Measurements from ENCODE around the gene SORBS2.
"Not testable (repeated sequence)": the region's sequence is repeated elsewhere in the genome, so short reads cannot be mapped to it uniquely, and the experiment has no call there.

The SORBS2 gene, protein sequence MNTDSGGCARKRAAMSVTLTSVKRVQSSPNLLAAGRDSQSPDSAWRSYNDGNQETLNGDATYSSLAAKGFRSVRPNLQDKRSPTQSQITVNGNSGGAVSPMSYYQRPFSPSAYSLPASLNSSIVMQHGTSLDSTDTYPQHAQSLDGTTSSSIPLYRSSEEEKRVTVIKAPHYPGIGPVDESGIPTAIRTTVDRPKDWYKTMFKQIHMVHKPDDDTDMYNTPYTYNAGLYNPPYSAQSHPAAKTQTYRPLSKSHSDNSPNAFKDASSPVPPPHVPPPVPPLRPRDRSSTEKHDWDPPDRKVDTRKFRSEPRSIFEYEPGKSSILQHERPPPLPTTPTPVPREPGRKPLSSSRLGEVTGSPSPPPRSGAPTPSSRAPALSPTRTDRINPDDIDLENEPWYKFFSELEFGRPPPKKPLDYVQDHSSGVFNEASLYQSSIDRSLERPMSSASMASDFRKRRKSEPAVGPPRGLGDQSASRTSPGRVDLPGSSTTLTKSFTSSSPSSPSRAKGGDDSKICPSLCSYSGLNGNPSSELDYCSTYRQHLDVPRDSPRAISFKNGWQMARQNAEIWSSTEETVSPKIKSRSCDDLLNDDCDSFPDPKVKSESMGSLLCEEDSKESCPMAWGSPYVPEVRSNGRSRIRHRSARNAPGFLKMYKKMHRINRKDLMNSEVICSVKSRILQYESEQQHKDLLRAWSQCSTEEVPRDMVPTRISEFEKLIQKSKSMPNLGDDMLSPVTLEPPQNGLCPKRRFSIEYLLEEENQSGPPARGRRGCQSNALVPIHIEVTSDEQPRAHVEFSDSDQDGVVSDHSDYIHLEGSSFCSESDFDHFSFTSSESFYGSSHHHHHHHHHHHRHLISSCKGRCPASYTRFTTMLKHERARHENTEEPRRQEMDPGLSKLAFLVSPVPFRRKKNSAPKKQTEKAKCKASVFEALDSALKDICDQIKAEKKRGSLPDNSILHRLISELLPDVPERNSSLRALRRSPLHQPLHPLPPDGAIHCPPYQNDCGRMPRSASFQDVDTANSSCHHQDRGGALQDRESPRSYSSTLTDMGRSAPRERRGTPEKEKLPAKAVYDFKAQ (N-terminal part only)

DNA sequence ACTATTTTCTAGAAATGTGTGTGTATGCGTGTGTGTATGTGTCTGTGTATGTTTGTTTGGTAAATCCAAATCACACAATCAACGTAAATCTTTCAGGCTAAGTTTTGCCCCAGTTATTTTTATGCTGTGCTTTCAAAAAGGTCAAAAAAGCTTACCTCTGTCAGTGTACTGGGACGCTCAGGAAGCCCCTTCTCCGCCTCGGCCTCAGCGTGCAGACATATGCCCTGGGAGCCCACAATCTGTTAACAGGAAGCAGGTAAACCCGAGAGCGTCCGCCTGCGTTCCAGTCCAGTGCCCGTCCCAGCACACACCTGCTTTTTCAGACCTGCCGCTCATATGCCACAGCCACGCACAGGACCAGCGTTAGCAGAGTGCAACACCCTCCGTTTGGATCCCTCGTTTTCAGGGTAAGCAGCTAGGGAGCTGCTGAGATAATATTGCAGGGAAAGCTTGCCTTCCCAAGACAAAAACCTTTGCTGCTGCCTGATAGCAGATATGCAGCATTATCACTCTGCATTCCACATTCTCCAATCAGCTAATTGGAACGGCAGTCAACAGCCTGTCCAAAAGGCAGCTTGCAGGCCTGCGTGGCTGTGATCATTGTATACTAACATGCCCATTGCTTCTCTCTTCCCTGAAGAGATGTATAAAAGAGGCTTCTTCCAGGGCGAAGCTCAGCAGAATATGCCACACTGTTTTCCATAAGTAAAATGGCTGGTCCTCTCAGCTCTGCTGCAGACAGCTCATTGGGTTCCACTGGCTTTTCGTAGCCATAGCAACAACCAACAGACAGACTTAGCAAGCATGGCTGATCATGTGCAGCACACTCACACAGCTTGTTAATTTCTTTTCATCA, at the start of gene SORBS2:
Gene SORBS2, minus strand, starts transcription at position 686 of the 856 bp plus-strand sequence. CDS start 121,623 bp downstream, outside the sequence.
- in situ Hi-C loops (cut with MboI; ENCODE audit: low sequenced_read_pairs): no loop called here

DNA sequence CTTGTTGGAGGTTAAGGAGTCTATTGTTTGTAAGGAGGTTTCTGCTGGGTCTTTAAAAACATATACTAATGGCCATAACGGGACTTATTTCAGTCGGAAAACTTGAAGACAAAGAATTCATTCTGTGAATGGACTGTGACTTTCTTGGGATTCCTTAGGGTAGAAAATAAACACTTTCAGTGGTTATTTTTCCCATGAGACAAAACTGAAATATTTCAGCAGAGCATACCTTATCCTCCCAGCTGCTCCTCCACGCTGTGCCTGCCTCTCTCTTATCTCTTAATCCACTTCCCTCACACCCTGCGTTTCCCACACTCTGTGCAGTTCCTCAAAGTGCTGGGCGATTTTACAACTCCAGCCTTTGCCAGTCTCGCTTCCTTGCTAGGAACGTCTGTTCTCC, 47.1 kb upstream of the SORBS2 start:
- in situ Hi-C loops (cut with MboI; ENCODE audit: low sequenced_read_pairs): no loop called here

DNA sequence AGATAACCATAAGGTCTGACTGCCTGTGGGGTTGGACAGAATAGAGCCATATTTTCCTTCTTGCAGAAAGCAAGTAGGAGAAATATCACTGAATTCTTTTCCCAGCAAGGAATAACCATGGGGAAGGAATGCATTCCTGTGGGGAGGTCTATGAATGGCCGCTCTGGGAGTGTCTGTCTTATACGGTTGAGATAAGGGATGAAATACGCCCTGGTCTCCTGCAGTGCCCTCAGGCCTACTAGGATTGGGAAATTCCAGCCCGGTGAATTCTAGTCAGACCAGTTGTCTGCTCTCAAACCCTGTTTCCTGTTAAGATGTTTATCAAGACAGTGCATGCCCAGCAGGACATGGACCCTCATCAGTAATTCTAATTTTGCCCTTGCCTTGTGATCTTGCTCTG, 45.6 kb upstream of the SORBS2 start:
- in situ Hi-C loops (cut with MboI; ENCODE audit: low sequenced_read_pairs): not testable (repeated sequence)

DNA sequence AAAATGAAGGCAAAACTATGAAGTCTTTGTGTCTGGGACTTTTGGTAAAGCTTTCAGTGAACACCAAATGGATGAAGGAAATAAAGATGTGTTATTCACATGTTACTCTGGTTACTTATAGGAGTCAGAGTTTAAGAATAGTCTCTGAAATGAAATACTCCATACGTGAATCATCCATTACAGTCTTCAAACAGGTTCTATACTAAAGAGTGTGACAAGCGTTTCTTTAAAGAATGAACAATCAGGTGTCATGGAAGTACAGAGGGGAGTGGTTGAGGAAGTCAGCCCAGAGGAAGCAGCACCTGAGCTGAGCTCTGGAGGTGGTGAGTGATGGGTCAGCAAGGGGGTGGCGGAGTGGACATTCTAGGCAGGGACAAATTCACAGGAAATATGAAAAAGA, 41.8 kb upstream of the SORBS2 start:
- in situ Hi-C loops (cut with MboI; ENCODE audit: low sequenced_read_pairs): no loop called here

DNA sequence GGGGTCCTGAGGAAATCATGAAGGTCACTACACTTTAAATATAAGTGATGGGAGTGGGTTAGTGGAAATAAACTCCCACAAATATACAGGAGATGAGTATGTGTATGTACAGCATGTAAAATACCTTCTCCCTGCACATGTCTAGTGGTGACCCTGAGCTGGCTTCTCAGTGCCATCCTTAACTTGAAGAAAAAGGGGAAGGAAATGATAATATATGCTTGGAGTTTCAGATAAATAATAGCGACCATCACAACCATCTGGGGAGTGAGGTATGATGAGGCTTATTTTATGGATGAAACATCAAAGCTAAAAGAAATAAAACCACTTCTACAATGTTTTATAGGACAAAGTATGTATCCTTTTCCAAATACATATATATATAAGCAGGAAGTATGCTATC, 41.0 kb upstream of the SORBS2 start:
- in situ Hi-C loops (cut with MboI; ENCODE audit: low sequenced_read_pairs): no loop called here

DNA sequence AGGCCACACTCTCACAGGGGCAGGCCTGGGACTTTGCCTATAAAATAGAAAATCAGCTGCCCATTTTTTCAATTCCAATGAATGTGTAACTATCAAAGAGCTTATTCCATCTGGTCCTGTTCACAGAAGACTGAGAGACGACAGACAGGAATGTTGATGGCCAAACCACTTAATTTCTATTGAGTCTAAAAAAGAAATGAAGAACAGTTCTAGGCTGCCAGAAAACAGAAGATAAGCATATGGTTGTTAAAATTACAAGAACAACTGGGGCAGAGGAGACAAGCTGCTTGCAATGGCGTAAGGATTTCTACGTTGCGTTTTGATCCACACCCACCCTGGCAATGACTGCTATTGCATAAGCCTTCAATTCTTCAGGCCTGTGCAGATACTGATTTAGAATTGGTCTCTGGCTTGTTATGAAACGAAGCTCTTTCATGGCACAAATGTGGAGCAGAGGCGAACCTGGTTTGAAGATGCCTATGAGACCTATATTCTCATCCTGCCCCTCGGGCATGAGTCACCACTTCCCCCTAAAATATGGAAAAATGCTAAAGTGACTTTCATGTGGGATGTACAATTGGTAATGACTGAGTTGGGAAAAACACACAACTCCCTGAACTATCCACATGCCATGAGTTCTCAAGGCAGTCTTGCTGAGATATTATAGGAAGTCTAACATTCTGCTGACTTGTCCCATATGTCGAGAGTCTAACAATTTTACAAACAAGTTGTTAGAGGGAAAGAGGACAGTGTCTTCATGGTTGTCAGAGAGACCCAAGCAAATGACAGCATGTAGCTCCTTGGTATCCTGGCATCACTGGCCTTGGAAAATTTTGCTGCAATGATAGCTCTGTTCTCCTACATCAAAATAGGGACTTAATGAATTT, 37.9 kb upstream of the SORBS2 start:
- in situ Hi-C loops (cut with MboI; ENCODE audit: low sequenced_read_pairs): no loop called here

DNA sequence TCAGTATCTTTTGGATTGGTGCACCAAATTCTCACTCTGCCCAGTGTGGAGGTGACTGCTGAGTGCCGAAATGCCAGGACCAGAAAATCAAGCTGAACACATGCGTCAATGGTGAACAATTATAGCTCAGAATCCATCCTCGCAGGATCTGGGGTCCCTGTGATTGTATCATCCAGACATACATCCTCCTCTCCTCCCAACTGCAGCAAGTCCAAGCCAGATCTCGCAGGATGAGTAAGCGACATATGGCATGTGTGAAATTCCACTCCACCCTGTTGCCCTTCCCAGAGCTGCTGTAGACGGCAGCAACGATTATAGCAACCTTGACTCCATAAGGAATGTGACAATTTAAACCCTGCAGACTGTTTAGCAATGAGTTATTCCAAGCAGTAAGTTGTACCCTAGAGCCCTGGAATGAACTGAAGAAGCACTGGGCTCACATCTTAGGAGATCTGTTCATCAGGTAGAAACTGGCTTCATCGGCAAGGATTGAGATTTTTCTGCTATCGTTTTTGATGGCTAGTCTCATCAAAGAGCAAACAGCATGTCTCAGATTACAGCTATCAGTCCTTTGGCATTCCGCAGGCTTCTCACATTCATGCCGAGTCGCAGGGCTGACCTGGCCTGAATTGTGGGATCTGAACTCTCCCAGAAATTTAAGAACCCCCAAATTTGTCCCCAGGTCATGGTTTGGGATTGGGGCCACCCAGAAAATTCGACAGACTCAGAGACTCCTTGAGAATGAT, 35.5 kb upstream of the SORBS2 start:
- in situ Hi-C loops (cut with MboI; ENCODE audit: low sequenced_read_pairs): no loop called here

DNA sequence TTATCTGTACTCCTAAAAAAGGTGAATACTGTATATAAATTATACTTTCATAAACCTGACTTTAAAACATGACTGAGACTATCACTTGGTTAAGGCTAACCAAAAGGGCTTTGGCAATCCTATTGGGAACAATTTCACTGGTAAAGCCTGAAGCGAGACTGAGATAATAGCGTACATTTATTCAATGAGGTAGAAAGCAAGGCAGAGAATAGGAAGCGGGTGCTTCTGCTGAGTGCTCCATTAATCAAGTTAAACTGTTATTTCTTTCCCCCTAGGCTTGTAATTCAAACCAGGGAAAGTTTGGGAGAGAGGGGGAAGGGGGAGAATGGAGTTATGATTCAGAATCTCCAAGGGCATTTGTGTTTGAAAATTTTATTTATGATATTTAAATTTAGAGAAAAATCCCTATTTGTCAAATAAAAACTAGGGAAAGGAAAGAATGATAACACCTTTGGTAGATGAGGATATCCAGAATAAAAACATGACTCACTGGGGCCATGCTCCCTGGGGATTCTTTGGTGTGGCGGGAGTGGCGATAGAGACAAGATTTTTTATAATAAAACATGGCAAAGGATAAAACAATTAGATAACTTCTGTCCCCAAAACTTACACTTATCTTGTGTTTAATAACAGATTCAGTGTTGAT, 34.6 kb upstream of the SORBS2 start:
- in situ Hi-C loops (cut with MboI; ENCODE audit: low sequenced_read_pairs): no loop called here

DNA sequence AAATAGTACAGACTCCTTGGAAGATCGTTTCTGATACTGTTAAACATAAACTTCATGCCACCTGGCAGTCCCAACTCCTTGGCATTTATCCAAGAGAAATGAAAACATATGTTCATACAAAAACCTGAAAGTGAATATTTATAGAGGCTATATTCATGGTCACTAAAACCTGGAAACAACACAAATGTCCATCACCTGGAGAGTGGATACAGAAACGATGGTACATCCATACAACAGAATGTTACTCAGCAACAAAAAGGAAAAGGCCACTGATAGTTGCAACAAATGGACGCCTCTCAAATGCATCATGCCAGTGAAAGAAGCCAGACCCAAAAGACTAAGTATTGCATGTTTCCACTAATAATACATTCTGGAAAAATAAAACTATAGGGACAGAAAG, 34.0 kb upstream of the SORBS2 start:
- in situ Hi-C loops (cut with MboI; ENCODE audit: low sequenced_read_pairs): no loop called here

DNA sequence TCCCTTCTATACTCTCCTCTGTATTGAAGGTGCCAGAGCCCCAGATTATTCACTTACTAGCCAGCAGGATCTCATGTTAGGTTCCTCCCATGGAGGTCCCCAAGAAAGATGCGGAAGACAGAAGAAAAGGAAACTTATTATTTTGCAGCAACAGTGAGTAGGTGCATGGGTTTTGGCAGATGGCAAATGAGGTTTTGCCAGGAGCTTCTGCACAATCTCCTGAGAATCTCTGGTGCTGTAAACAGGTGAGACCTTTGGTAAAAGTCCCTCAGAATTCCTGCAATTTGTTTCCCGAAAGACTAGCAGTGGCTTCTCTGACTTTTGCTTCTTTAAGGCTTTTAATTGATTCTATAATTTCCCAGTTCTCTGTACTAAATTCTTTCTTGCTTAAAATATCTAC, 29.5 kb upstream of the SORBS2 start:
- in situ Hi-C loops (cut with MboI; ENCODE audit: low sequenced_read_pairs): no loop called here

DNA sequence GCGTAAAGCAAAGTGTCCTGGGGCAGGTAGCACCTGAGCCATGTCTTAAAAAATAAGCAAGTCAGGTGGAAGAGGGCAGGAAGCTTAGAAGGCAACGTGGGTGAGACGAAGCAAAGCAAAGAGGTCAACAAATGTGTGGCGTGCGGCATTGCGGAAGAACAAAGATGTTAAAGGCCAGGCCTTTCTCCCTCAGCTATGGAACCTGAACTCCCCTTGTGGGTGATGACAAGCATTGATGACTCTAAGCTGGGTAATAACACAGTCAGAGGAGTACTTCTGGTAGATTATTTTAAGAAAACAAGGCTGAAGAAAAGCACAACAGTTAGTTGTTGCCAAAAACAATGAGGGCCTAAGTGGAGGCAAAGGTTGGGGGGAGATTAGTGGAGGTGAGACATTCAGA, 29.0 kb upstream of the SORBS2 start:
- in situ Hi-C loops (cut with MboI; ENCODE audit: low sequenced_read_pairs): no loop called here

DNA sequence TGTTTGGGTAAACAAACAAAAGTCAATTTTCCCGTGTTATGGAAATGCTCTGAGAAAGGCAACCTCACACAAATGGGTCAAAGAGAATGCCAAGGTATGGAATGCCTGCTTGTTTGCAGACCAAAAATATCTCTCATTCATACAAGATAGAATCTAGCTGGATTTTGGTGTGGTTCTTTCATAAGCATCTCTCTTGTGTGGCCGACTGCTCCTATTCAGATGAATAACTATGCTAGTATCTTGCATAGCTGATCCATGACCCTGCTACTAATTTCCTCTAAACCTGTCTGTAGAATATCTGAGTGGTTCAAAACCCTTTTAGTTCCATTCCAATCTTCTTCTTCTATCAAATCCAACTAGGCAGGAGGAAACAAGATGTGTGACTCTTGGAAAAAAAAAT, 28.2 kb upstream of the SORBS2 start:
- in situ Hi-C loops (cut with MboI; ENCODE audit: low sequenced_read_pairs): no loop called here

DNA sequence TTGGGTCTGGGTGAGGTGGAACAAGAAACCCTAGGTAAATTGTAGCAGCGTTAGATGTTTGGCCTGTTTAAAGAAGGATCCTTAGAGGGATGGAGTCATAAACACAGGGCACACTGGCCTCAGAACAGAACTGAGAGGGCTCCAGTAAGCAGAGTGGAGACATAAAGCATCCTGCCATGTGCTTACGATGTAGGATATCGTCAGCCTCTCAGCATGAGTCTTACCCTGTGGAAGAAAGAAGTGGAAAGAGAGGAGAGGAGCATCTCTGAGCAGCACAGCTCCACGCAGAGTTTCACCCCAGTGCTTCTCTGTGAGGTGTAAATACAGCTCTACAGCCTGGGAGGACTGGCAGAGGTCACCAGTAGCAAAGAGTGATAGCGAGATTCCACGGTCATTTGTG, 27.8 kb upstream of the SORBS2 start:
- in situ Hi-C loops (cut with MboI; ENCODE audit: low sequenced_read_pairs): no loop called here

DNA sequence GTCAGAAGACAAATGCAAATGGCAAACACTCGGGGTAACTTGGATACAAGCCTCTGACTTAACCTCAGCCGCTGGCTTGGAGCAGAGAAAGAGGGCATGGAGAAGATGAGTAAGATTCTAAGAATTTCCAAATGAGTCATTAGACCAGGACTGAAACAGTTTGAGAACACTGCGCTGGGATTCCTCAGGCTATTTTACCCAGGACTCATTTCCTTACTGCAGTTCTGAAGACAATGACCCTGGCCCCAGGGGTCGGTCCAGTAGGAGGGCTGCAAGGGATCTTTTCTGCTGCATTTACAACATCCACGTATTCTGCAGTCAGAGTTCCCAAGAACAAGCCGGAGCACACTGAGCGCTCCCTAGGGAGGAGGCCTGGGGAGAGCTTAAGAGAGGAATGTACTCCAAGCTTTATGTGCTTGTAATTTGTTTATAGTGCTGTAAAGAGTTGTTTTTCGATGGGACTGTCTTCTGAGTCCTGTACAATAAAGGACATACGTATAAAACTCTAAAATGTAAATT, 27.3 kb upstream of the SORBS2 start:
- in situ Hi-C loops (cut with MboI; ENCODE audit: low sequenced_read_pairs): no loop called here

DNA sequence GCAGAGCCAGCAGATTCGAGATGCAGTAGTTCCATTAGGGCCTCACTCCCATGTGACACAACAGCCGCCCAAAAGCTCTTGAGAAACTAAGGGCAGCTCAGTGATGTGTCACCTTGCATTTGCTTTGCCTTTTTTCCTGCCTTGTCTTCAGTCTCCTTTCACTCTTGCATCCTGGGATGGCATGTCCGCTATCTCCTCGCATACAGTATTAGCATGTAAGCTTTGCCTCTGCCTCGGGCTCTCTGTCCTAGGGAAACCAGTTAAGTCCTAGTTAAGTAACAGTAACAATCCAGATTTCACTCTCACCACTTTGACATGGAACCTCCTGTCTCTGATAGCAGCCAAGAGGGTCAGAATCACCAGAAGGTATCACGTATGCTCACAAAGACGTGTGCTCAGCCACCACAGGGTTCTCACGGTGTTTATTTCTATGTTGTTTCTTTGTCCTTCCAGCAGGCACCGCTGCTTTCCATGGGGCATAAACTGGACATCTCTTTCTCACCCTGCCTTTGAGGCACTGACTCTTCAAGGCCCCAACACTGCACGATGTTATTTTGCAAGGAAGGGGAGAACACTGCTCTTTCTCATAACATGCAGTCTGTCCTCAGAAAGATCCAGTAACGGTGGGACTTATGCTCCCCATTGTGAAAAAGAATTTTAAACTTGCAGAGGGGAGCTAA, 26.7 kb upstream of the SORBS2 start:
- in situ Hi-C loops (cut with MboI; ENCODE audit: low sequenced_read_pairs): no loop called here

DNA sequence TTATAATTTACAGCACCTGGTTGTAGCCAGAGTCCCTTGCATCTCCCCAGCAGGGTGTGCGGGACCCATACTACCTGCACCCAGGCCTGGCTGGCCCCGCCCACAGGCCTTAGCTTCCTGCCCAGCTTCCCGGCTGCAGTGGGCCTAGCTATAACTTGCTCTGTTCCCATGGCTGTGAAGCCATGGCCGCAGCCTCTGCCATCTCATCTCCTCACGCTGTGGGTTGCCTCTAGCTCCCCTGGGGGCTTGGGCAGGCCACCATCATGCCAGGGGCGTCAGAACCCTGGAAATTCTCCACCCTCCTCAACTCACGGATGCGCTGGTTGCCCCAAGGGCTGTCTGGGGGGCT, 26.1 kb upstream of the SORBS2 start:
- in situ Hi-C loops (cut with MboI; ENCODE audit: low sequenced_read_pairs): no loop called here

DNA sequence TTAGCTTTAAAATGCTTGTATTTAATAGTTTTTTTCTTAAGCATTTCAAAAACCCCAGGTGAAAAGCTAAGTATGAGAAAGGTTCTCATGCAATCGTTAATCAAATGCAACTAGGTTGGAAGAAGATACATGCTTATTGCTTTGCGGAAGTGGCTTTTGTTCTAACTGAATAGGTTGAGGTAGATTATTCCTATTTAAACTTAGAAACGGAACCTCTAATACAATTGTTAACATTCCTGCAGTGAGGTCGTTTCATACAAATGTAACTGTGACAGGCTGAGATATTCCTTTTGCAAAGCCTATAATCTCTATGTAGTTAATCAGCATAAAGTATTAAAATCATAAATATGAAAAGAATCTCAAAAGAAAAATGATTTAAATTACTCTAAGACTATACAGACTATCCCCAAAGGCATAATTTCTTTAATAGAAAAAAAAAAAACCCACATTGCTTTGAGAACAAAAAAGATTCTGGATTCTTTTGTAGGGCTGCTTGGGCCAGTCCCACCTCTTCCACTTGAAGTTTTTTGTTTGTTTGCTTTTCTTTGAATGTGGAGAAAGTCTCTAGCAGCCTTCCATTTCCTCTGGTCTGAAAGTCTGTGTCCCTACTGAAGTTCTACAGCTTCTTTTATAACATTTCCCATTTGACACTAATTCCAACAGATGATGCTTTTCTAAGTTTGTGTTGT, 25.6 kb upstream of the SORBS2 start:
- in situ Hi-C loops (cut with MboI; ENCODE audit: low sequenced_read_pairs): no loop called here

All from HL-60/S4 treated with retinoic acid at 250 ng/mL for 4 days and 3 days (cell line).